ENCODE data around the gene APEX1. TPM values are rescaled to one million over a fixed set of nuclear protein-coding genes. Genes with fewer than 3 reads are reported as not detected.
A peak's percentile ranks its signal among the peaks of the same experiment; 100 is the strongest.

The APEX1 gene
- 54.7 and 122 TPM in 2 replicates for total RNA-seq (2014; rRNA removed; shearing (Covaris generic))

- peak; percentile 99 for DNase-seq (ENCODE audit: low spot score)
These were observed at the start of gene APEX1, which contains the start of gene OSGEP for GRCh38 chr14:20454516-20455354. TSS of gene APEX1 (plus strand) at chr14:20455226. CDS start at chr14:20455646, 420 bp downstream. TSS of gene OSGEP (minus strand) at chr14:20454812. CDS start at chr14:20454683, 129 bp downstream.

GRCh38 chr14:20409226-20409625, 45.8 kb upstream of the APEX1 start:
- no peak for DNase-seq (ENCODE audit: low spot score)

- no peak for DNase-seq (ENCODE audit: low spot score)
These were observed 42.6 kb upstream of the APEX1 start for GRCh38 chr14:20412411-20412810.

- DNase-seq (ENCODE audit: low spot score): peak; percentile 76
These were observed 41.9 kb upstream of the APEX1 start, which contains the start of gene TEP1 for GRCh38 chr14:20412876-20413743. TSS of gene TEP1 (minus strand) at chr14:20413501. CDS start at chr14:20408439, 5,062 bp downstream.

GRCh38 chr14:20413744-20414082, 41.3 kb upstream of the APEX1 start:
- no peak for DNase-seq (ENCODE audit: low spot score)

DNA sequence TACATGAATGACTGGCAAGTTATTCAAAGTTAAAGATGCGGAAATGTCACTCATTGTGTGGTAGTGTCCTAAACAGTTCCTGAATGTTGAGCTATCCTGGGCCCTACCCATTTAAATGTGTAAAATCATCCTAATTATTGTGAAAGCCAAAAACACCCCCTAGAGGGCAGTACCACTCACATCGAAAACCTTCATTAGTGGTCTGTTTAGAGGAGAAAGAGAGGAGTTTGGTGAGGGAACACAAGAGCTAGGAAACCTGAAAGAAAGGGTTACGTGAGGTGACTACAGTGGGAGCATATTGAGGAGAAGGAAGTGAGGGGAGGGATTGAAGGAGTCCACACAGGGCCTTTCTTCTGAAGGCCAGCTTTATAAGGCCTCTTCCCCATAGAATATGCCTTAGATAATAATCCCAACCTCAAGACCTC, 39.2 kb upstream of the APEX1 start:
- peak; percentile 57 for DNase-seq (ENCODE audit: low spot score)

DNA sequence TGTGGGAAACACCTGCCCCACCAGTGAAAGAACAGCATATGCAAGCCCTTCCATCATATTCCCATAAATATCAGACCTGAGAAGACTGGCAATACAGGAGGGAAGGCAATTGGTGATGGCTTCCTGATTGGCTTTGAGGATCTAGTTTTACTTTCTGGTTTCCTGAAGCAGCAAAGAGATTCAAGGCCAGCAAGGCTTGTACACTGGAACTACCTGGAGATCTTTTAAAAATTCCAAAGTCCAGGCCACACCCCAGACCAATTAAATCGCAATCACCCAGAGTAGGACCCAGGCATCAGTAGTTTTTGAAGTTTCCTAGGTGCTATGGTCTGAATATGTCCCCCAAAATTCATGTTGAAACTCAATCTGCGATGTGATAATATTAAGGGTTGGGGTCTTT, 38.8 kb upstream of the APEX1 start:
- DNase-seq (ENCODE audit: low spot score): no peak

GRCh38 chr14:20417250-20418186, 37.5 kb upstream of the APEX1 start:
- DNase-seq (ENCODE audit: low spot score): no peak

DNA sequence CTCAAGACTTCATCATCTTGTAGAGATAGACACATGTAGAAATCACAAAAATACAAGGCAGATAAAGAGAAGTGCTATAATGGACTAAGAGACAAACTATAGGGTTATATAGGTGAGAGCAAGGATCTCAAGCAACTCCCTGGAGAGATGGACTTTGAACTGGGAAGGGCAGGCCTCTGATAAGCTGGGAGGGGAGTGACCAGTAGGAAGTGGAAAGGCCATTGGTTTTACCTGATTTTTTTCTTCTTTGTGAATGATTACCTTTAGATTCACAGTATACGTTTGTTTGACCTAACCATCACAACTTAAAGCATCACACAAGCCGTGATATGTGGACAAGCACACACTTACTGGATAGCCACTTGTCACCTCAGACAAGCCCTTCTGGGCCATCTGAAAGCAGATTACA, 36.5 kb upstream of the APEX1 start:
- DNase-seq (ENCODE audit: low spot score): no peak

GRCh38 chr14:20419419-20419818, 35.6 kb upstream of the APEX1 start:
- DNase-seq (ENCODE audit: low spot score): no peak

DNA sequence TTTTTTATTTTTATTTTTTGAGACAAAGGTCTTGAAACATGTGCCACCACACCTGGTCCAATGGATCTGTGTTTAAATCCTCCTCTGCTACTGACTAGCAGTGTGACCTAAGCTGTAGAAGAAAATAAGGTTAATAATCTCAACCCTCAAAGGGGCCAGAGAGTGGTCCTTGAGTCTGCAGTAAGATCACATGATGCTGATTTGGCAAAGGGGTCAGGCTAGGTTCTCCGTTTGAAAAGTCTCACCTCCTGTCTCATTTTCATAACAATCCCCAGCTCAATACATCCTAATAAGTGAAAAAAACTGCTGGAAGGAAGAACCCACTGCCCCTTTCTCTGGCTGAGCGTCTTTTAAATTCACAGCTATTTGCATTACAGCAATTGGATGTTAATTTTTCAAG, 33.8 kb upstream of the APEX1 start:
- DNase-seq (ENCODE audit: low spot score): no peak

GRCh38 chr14:20422886-20423285, 32.1 kb upstream of the APEX1 start:
- no peak for DNase-seq (ENCODE audit: low spot score)

- no peak for DNase-seq (ENCODE audit: low spot score)
These were observed 30.2 kb upstream of the APEX1 start for GRCh38 chr14:20424851-20425250.

DNA sequence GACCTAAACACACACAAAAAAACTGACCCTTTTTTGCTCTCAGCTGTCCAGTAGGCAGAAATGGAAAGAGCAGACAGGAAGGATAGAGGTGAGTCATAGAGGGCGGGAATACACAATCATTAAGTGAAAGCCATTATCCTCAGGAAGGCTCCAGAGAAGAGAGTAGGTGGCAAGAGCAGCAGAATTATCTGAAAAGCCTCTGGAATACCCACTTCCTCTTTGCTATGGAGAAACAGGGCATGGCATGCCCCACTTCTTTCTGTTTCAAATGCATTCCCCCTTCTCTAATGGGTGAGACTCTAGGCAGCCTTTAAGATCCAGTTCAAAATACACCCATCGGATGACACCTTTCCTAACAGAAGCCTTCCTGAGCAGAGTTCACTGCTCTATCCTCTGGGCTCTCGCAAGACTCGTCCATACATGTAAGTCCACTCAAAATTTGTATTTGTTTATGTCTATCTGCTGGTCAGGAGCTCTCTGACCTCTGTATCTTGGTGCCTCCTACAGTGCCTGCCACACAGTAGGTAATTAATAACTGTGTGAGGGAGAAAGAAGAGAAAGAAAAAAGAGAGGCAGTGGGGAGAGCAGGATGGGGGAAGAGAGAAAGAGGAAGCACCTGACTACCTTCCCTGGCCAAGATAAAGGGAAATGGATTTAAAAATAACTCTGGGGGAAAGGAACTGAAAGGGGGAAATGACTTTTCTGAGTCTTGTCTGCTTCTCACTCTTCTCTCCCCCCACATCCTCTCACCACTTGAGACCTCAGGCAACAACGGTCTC, 27.6 kb upstream of the APEX1 start:
- peak; percentile 69 for DNase-seq (ENCODE audit: low spot score)

DNA sequence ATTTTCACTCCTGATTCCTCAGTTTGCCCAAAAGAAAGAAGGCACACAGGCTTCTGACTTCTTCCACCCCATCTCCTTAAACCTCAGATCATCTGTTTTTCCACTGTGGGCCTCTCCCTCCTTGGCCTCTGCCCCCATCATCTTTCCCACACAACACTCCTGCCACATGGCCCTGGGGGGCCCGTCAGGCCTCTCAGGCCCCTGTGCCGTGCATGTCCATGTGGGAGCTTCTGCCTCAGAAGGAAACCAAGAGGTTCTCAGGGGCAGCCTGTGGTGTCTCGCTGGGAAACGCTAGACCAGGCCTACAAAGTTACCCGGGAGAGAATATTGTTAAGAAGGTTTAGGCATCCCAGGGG, 27.0 kb upstream of the APEX1 start:
- DNase-seq (ENCODE audit: low spot score): no peak

DNA sequence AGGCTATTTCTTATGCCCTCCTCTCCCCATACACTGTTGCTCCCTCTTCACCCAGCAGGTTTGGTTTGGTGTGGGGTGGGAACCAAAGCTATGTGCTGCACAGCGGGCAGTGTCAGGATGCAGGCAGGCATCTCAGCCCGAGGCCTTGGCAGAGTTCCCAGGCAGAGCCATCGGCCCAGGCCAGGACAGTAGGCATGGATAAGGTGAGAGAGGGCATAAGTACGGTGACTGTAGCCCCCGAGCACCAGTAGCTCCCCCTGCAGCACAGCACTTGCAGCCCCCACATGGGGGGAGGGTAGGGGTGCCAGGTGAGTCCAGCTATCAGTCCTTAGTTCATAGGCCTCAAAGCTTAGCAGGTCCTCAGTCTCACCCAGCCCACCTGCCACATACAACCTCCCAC, 26.2 kb upstream of the APEX1 start:
- no peak for DNase-seq (ENCODE audit: low spot score)

GRCh38 chr14:20429801-20430669, 25.0 kb upstream of the APEX1 start:
- no peak for DNase-seq (ENCODE audit: low spot score)

GRCh38 chr14:20434701-20435581, 20.1 kb upstream of the APEX1 start:
- DNase-seq (ENCODE audit: low spot score): no peak
